ENCODE data around the gene CYS1. TPM values are rescaled to one million over a fixed set of nuclear protein-coding genes. Genes with fewer than 3 reads are reported as not detected.

The CYS1 gene
- total and polyA plus RNA-seq, 8 donors = 0.60 to 18.8 (median 15.8) TPM

GRCh38 chr2:10007435-10007834, 72.8 kb downstream of the CYS1 start:
- no peak overlapping the region for H3K4me3 ChIP-seq
- H3K9me3 ChIP-seq = no peaks in the 10 kb centered on the region
- H3K4me1 ChIP-seq = peaks cover 7 to 11% of the 10 kb centered on the region in 2 donors
- DNase-seq = peak in 1 of 4 donors; percentile 26
- peaks cover 0 to 16% of the 10 kb centered on the region in 2 donors for H3K27me3 ChIP-seq
- no peak for ATAC-seq
- intact Hi-C loops (cut with DNase I) = no loop called here
- H3K36me3 ChIP-seq = no peaks in the 10 kb centered on the region
- TF ChIP-seq CTCF (IDR thresholded peaks at IDR 0.05) = no peak
- no peak overlapping the region for H3K27ac ChIP-seq

Other genes with a start within 250 kb of the CYS1 start
- gene TAF1B, start 236.9 kb downstream of the CYS1 start, total RNA-seq = 10 to 100 TPM; 22.0 to 22.1 TPM
- gene TAF1B, start 236.9 kb downstream of the CYS1 start, polyA plus RNA-seq (ENCODE audit: insufficient read length in 6 of 6) = 10 to 100 TPM; 26.3 to 33.9 (median 30.4) TPM
- 1 to 10 TPM; 2.4 to 4.7 TPM for gene GRHL1, start 128.7 kb downstream of the CYS1 start, total RNA-seq
- gene GRHL1, start 128.7 kb downstream of the CYS1 start, polyA plus RNA-seq (ENCODE audit: insufficient read length in 6 of 6) = 1 to 10 TPM; 4.6 to 7.3 (median 6.3) TPM
- 10 to 100 TPM; 15.7 to 23.0 TPM for gene KLF11, start 36.9 kb downstream of the CYS1 start, total RNA-seq
- 10 to 100 TPM; 18.0 to 20.8 (median 20.0) TPM for gene KLF11, start 36.9 kb downstream of the CYS1 start, polyA plus RNA-seq (ENCODE audit: insufficient read length in 6 of 6)
- gene RRM2, start 42.3 kb upstream of the CYS1 start, total RNA-seq = 10 to 100 TPM; 24.9 to 43.8 TPM
- 10 to 100 TPM; 40.8 to 85.8 (median 54.1) TPM for gene RRM2, start 42.3 kb upstream of the CYS1 start, polyA plus RNA-seq (ENCODE audit: insufficient read length in 6 of 6)
- 100 to 1,000 TPM; 107 to 108 TPM for gene HPCAL1, start 222.5 kb upstream of the CYS1 start, total RNA-seq
- 10 to 100 TPM; 58.1 to 84.3 (median 69.7) TPM for gene HPCAL1, start 222.5 kb upstream of the CYS1 start, polyA plus RNA-seq (ENCODE audit: insufficient read length in 6 of 6)

Data from left lung (tissue), 10 donors.